Spleen (tissue), 7 donors: ENCODE data around the gene KCNC3.

ENCODE experiments used
- CTCF ChIP-seq, 11 experiments: fragments of 200-600 bp in 7 of 11; fragments of 450-650 bp in 4 of 11; sonication (generic) in 4 of 11; IDR thresholded peaks in 8 of 11; conservative IDR thresholded peaks in 3 of 11; 1 replicate in 7 of 11; 2 replicates in 4 of 11; pipeline versions ENCODE4 v1.4.0 to v1.8.0; 2016 to 2021; ENCODE audit warnings: antibody characterized with exemption in 11 of 11, inconsistent platforms in 4 of 11, mild to moderate bottlenecking in 1 of 11
- POLR2A ChIP-seq, 3 donors: fragments of 450-650 bp; IDR thresholded peaks; one replicate each; pipeline ENCODE4 v1.5.1; 2017; ENCODE audit warnings: antibody characterized with exemption in 3 of 3, mild to moderate bottlenecking in 1 of 3
- POLR2AphosphoS5 ChIP-seq, 3 donors: sonication (generic); formaldehyde crosslinking; IDR thresholded peaks; one replicate each; pipeline ENCODE4 v1.5.1; 2017; ENCODE audit warnings: antibody characterized with exemption in 3 of 3
- donor health status: DM: no; HTN: no; CAD: no; lungs with moderate emphysema.
- donor health status: DM: no; HTN: no; CAD: no.
- donor health status: DM: no; HTN: no; CAD: no.

- no peak for TF ChIP-seq CTCF (IDR thresholded peaks at IDR 0.05 in 8 of 11, conservative IDR thresholded peaks at IDR 0.05 in 3 of 11)
- TF ChIP-seq POLR2A (IDR thresholded peaks at IDR 0.05), result no peak
- TF ChIP-seq POLR2AphosphoS5 (IDR thresholded peaks at IDR 0.05), result no peak
Measured at GRCh38 chr19:50275577-50276368, 53.4 kb downstream of the KCNC3 start.
